WTC11 (cell line): Measurements from ENCODE around the gene NCBP2.

Experiments
- TF ChIP-seq, protein P1 (sequence below): fragments of 200-600 bp; IDR thresholded peaks from 2 replicates; pipeline ENCODE4 v1.8.0; 2022; ENCODE audit warnings: antibody characterized with exemption
- TF ChIP-seq, protein P2 (sequence below): sonication (generic); formaldehyde crosslinking; IDR thresholded peaks from 2 replicates; pipeline ENCODE4 v1.8.0; 2022; ENCODE audit warnings: mild to moderate bottlenecking, missing genetic modification reagents

DNA sequence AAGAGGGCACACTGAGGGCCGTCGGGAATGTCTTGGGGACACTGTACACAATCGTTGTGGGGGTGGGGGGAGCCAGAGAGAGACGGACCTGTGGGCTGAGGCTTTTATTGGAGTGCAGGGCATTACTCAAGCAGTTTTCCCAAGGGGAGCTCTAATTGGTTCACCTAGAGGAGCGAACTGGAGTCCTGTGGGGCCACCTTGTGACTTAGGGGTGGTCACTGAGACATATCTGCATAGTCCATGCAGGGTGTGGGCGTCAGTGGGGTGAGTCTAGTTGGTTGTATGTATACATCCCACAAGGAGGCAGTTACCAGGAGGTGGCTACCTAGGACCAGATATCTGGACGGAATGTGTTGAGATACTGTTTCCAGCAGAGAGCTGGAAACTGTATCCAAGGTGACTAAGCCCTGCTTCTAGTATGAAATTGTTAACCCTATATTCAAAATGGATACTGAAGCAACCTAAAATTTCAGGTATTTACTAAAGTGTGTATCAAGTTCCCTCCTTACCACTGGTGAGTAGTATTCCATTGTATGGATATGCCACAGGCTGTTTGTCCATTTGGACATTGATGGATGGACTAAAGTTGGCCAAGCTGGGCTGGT is 28.9 kb upstream of the NCBP2 start:
- TF ChIP-seq, protein P1, sequence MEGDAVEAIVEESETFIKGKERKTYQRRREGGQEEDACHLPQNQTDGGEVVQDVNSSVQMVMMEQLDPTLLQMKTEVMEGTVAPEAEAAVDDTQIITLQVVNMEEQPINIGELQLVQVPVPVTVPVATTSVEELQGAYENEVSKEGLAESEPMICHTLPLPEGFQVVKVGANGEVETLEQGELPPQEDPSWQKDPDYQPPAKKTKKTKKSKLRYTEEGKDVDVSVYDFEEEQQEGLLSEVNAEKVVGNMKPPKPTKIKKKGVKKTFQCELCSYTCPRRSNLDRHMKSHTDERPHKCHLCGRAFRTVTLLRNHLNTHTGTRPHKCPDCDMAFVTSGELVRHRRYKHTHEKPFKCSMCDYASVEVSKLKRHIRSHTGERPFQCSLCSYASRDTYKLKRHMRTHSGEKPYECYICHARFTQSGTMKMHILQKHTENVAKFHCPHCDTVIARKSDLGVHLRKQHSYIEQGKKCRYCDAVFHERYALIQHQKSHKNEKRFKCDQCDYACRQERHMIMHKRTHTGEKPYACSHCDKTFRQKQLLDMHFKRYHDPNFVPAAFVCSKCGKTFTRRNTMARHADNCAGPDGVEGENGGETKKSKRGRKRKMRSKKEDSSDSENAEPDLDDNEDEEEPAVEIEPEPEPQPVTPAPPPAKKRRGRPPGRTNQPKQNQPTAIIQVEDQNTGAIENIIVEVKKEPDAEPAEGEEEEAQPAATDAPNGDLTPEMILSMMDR, result no peak
- TF ChIP-seq, protein P2, sequence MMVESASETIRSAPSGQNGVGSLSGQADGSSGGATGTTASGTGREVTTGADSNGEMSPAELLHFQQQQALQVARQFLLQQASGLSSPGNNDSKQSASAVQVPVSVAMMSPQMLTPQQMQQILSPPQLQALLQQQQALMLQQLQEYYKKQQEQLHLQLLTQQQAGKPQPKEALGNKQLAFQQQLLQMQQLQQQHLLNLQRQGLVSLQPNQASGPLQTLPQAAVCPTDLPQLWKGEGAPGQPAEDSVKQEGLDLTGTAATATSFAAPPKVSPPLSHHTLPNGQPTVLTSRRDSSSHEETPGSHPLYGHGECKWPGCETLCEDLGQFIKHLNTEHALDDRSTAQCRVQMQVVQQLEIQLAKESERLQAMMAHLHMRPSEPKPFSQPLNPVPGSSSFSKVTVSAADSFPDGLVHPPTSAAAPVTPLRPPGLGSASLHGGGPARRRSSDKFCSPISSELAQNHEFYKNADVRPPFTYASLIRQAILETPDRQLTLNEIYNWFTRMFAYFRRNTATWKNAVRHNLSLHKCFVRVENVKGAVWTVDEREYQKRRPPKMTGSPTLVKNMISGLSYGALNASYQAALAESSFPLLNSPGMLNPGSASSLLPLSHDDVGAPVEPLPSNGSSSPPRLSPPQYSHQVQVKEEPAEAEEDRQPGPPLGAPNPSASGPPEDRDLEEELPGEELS (CRISPR knock-in tag), result no peak
